Measurements from ENCODE around the gene PLCXD3.

PLCXD3 gene

GRCh38 chr5:41507501-41507900, 2.9 kb downstream of the PLCXD3 start:
- TF ChIP-seq PATZ1 (CRISPR knock-in tag; IDR thresholded peaks at IDR 0.05; ENCODE audit: borderline replicate concordance) = no peak
- ATAC-seq = no peak

GRCh38 chr5:41503860-41504259, 6.5 kb downstream of the PLCXD3 start:
- ATAC-seq = no peak
- TF ChIP-seq OSR1 (CRISPR knock-in tag; IDR thresholded peaks at IDR 0.05) (no peak), CREB5 (CRISPR knock-in tag; IDR thresholded peaks at IDR 0.05; ENCODE audit: low read depth) (no peak), ESRRG (CRISPR knock-in tag; IDR thresholded peaks at IDR 0.05) (no peak), ZFP30 (CRISPR knock-in tag; IDR thresholded peaks at IDR 0.05) (no peak), ZNF70 (CRISPR knock-in tag; IDR thresholded peaks at IDR 0.05) (no peak), ZC3H10 (CRISPR knock-in tag; IDR thresholded peaks at IDR 0.05) (no peak), SNAI2 (CRISPR knock-in tag; IDR thresholded peaks at IDR 0.05) (no peak), ZNF8 (CRISPR knock-in tag; IDR thresholded peaks at IDR 0.05) (no peak), PATZ1 (CRISPR knock-in tag; IDR thresholded peaks at IDR 0.05; ENCODE audit: borderline replicate concordance) (no peak), ZFP3 (CRISPR knock-in tag; IDR thresholded peaks at IDR 0.05) (no peak), TOX (CRISPR knock-in tag; IDR thresholded peaks at IDR 0.05; ENCODE audit: borderline replicate concordance) (no peak), GLIS3 (CRISPR knock-in tag; IDR thresholded peaks at IDR 0.05) (no peak), ISL1 (CRISPR knock-in tag; IDR thresholded peaks at IDR 0.05) (no peak), CSDC2 (CRISPR knock-in tag; IDR thresholded peaks at IDR 0.05) (no peak), RARB (CRISPR knock-in tag; IDR thresholded peaks at IDR 0.05) (no peak), ZNF565 (CRISPR knock-in tag; conservative IDR thresholded peaks at IDR 0.05; ENCODE audit: low read depth) (no peak), POU6F1 (CRISPR knock-in tag; IDR thresholded peaks at IDR 0.05; ENCODE audit: borderline replicate concordance, low read depth) (no peak), ARNTL (CRISPR knock-in tag; IDR thresholded peaks at IDR 0.05; ENCODE audit: borderline replicate concordance, low read depth) (no peak), TSHZ2 (CRISPR knock-in tag; IDR thresholded peaks at IDR 0.05) (no peak)

- no peak for ATAC-seq
Measured at GRCh38 chr5:41503310-41503709, 7.1 kb downstream of the PLCXD3 start.

More at GRCh38 chr5:41503310-41503709, 7.1 kb downstream of the PLCXD3 start:
- no peak for TF ChIP-seq POU6F1 (CRISPR knock-in tag; IDR thresholded peaks at IDR 0.05; ENCODE audit: borderline replicate concordance, low read depth)
- peak; percentile 27; the same call in 1 of the 2 replicates for TF ChIP-seq ISL1 (CRISPR knock-in tag; IDR thresholded peaks at IDR 0.05)
- no peak for TF ChIP-seq TSHZ2 (CRISPR knock-in tag; IDR thresholded peaks at IDR 0.05)
- TF ChIP-seq ARNTL (CRISPR knock-in tag; IDR thresholded peaks at IDR 0.05; ENCODE audit: borderline replicate concordance, low read depth) = no peak
- TF ChIP-seq TCF4 (CRISPR knock-in tag; IDR thresholded peaks at IDR 0.05; ENCODE audit: borderline replicate concordance) = no peak
- TF ChIP-seq BACH2 (CRISPR knock-in tag; IDR thresholded peaks at IDR 0.05; ENCODE audit: borderline replicate concordance) = no peak
